ENCODE measurements around the gene BTG2.

The BTG2 gene

GRCh38 chr1:203287109-203287893, 18.0 kb upstream of the BTG2 start:
- Histone ChIP-seq H3K27me3 (ENCODE audit: low read length) (no peaks in the 10 kb centered on the region), H3K27ac (ENCODE audit: low read depth, low read length) (peak overlapping the region; percentile 99), H4K20me1 (ENCODE audit: low read depth, low read length) (no peaks in the 10 kb centered on the region), H3K9me2 (replicated peaks; ENCODE audit: insufficient read depth, low read length) (no peaks in the 10 kb centered on the region), H3F3A (ENCODE audit: insufficient read depth) (peaks cover 72% of the 10 kb centered on the region), H3K36me3 (ENCODE audit: low read length) (no peaks in the 10 kb centered on the region), H3K4me3 (ENCODE audit: insufficient read depth, low read length, poor library complexity, severe bottlenecking) (peak overlapping the region; percentile 37), H3K79me2 (ENCODE audit: insufficient read depth, low read length) (peaks cover 20% of the 10 kb centered on the region; the same call in 1 of the 2 replicates), H3K9me3 (ENCODE audit: insufficient read depth, low read length) (no peaks in the 10 kb centered on the region), H3K4me2 (ENCODE audit: low read depth, low read length, poor library complexity, severe bottlenecking) (peak overlapping the region; percentile 85), H2AFZ (ENCODE audit: low read depth, low read length, severe bottlenecking) (no peak overlapping the region), H3K9ac (ENCODE audit: low read length) (peak overlapping the region; percentile 82)
- TF ChIP-seq, protein P1, sequence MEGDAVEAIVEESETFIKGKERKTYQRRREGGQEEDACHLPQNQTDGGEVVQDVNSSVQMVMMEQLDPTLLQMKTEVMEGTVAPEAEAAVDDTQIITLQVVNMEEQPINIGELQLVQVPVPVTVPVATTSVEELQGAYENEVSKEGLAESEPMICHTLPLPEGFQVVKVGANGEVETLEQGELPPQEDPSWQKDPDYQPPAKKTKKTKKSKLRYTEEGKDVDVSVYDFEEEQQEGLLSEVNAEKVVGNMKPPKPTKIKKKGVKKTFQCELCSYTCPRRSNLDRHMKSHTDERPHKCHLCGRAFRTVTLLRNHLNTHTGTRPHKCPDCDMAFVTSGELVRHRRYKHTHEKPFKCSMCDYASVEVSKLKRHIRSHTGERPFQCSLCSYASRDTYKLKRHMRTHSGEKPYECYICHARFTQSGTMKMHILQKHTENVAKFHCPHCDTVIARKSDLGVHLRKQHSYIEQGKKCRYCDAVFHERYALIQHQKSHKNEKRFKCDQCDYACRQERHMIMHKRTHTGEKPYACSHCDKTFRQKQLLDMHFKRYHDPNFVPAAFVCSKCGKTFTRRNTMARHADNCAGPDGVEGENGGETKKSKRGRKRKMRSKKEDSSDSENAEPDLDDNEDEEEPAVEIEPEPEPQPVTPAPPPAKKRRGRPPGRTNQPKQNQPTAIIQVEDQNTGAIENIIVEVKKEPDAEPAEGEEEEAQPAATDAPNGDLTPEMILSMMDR (IDR thresholded peaks at IDR 0.05; ENCODE audit: insufficient read depth, low read length, poor library complexity, severe bottlenecking) = no peak
- TF ChIP-seq EZH2phosphoT487 (conservative IDR thresholded peaks at IDR 0.05; ENCODE audit: low read length) = no peak

DNA sequence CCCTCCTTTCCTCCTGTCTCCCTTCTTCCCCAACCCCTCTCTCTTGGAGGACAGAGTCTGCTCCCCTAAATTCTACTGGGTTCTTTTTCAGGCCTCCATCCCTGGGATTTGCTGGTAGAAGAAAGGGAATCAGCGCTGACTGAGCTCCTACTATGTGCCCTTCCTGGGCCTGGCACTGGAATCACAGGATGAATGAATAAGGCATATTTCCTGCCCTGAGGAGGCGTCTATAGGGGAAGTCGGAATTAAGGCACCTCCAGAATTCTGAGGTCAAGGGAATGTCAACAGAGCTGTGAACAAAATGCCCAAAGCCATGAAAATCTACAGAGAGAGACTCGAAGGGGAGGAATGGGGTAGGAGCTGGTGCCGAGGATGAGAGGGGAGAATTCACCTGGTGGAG, 17.4 kb upstream of the BTG2 start:
- Histone ChIP-seq H3K27me3 (ENCODE audit: low read length) (no peaks in the 10 kb centered on the region), H3K36me3 (ENCODE audit: low read length) (no peaks in the 10 kb centered on the region), H3K9me2 (replicated peaks; ENCODE audit: insufficient read depth, low read length) (no peaks in the 10 kb centered on the region), H3K9me3 (ENCODE audit: insufficient read depth, low read length) (no peaks in the 10 kb centered on the region), H2AFZ (ENCODE audit: low read depth, low read length, severe bottlenecking) (no peak overlapping the region), H3K79me2 (ENCODE audit: insufficient read depth, low read length) (peaks cover 20% of the 10 kb centered on the region; the same call in 1 of the 2 replicates), H3K4me3 (ENCODE audit: insufficient read depth, low read length, poor library complexity, severe bottlenecking) (peak overlapping the region; percentile 37), H3F3A (ENCODE audit: insufficient read depth) (peaks cover 69% of the 10 kb centered on the region), H3K27ac (ENCODE audit: low read depth, low read length) (peak overlapping the region; percentile 99), H3K9ac (ENCODE audit: low read length) (peak overlapping the region; percentile 82), H3K4me2 (ENCODE audit: low read depth, low read length, poor library complexity, severe bottlenecking) (peak overlapping the region; percentile 85), H4K20me1 (ENCODE audit: low read depth, low read length) (no peaks in the 10 kb centered on the region)
- no peak for TF ChIP-seq EZH2phosphoT487 (conservative IDR thresholded peaks at IDR 0.05; ENCODE audit: low read length)
- TF ChIP-seq, protein P1 (IDR thresholded peaks at IDR 0.05; ENCODE audit: insufficient read depth, low read length, poor library complexity, severe bottlenecking) = no peak

GRCh38 chr1:203288400-203288799, 16.9 kb upstream of the BTG2 start:
- H3F3A ChIP-seq (ENCODE audit: insufficient read depth) = peaks cover 67% of the 10 kb centered on the region
- H3K4me2 ChIP-seq (ENCODE audit: low read depth, low read length, poor library complexity, severe bottlenecking) = peak overlapping the region; percentile 85
- H3K9me3 ChIP-seq (ENCODE audit: insufficient read depth, low read length) = no peaks in the 10 kb centered on the region
- H3K9me2 ChIP-seq (replicated peaks; ENCODE audit: insufficient read depth, low read length) = no peaks in the 10 kb centered on the region
- no peak for TF ChIP-seq EZH2phosphoT487 (conservative IDR thresholded peaks at IDR 0.05; ENCODE audit: low read length)
- TF ChIP-seq, protein P1 (IDR thresholded peaks at IDR 0.05; ENCODE audit: insufficient read depth, low read length, poor library complexity, severe bottlenecking) = no peak
- H3K79me2 ChIP-seq (ENCODE audit: insufficient read depth, low read length) = peaks cover 20% of the 10 kb centered on the region; the same call in 1 of the 2 replicates
- H3K9ac ChIP-seq (ENCODE audit: low read length) = peak overlapping the region; percentile 82
- no peak overlapping the region for H2AFZ ChIP-seq (ENCODE audit: low read depth, low read length, severe bottlenecking)
- peak overlapping the region; percentile 99 for H3K27ac ChIP-seq (ENCODE audit: low read depth, low read length)
- H4K20me1 ChIP-seq (ENCODE audit: low read depth, low read length) = no peaks in the 10 kb centered on the region
- no peaks in the 10 kb centered on the region for H3K27me3 ChIP-seq (ENCODE audit: low read length)
- H3K4me3 ChIP-seq (ENCODE audit: insufficient read depth, low read length, poor library complexity, severe bottlenecking) = peak overlapping the region; percentile 37
- no peaks in the 10 kb centered on the region for H3K36me3 ChIP-seq (ENCODE audit: low read length)
